ENCODE data around the gene RAB25. TPM values are rescaled to one million over a fixed set of nuclear protein-coding genes. Genes with fewer than 3 reads are reported as not detected.

RAB25 gene
- total RNA-seq, 2 experiments from 2014 or later = not detected

GRCh38 chr1:156106624-156107488 lies 45.9 kb downstream of the RAB25 start:
- Histone ChIP-seq H4K20me1 (ENCODE audit: insufficient read depth, low read length) (no peaks in the 10 kb centered on the region), H3K4me2 (ENCODE audit: low read length) (no peak overlapping the region), H3K9me3 (ENCODE audit: low read length) (no peaks in the 10 kb centered on the region), H3K4me1 (ENCODE audit: insufficient read depth, low read length, poor library complexity, severe bottlenecking) (peaks cover 11% of the 10 kb centered on the region), H3K4me3 (ENCODE audit: low read depth, low read length, poor library complexity, severe bottlenecking) (no peak overlapping the region), H3K36me3 (ENCODE audit: insufficient read depth, low read length) (no peaks in the 10 kb centered on the region), H2AFZ (ENCODE audit: low read length) (no peak overlapping the region), H3K79me2 (ENCODE audit: insufficient read depth, low read depth, low read length) (no peaks in the 10 kb centered on the region), H3K27ac (ENCODE audit: low read depth, low read length, poor library complexity, severe bottlenecking) (no peak overlapping the region), H3K9me2 (ENCODE audit: insufficient read depth, low read length) (no peaks in the 10 kb centered on the region)
- ChIA-PET CTCF (ENCODE audit: unreplicated experiment) (no interaction called here), POLR2A (interaction anchor here (0.6 kb wide), 1 partner anchor 15 kb away, joined by 4 read pairs; no protein-coding TSS in a partner anchor)
- intact Hi-C loops (cut with micrococcal nuclease; ENCODE audit: unreplicated experiment) = no loop called here
- no TSS peak for BruUV-seq (replicated peaks)
- no peak for DNase-seq (ENCODE audit: low spot score)
- TF ChIP-seq EZH2phosphoT487 (IDR thresholded peaks at IDR 0.05; ENCODE audit: borderline replicate concordance, low read depth, low read length) = no peak
- TF ChIP-seq, protein P1, sequence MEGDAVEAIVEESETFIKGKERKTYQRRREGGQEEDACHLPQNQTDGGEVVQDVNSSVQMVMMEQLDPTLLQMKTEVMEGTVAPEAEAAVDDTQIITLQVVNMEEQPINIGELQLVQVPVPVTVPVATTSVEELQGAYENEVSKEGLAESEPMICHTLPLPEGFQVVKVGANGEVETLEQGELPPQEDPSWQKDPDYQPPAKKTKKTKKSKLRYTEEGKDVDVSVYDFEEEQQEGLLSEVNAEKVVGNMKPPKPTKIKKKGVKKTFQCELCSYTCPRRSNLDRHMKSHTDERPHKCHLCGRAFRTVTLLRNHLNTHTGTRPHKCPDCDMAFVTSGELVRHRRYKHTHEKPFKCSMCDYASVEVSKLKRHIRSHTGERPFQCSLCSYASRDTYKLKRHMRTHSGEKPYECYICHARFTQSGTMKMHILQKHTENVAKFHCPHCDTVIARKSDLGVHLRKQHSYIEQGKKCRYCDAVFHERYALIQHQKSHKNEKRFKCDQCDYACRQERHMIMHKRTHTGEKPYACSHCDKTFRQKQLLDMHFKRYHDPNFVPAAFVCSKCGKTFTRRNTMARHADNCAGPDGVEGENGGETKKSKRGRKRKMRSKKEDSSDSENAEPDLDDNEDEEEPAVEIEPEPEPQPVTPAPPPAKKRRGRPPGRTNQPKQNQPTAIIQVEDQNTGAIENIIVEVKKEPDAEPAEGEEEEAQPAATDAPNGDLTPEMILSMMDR (conservative IDR thresholded peaks at IDR 0.05; ENCODE audit: low read length) = no peak

GRCh38 chr1:156108057-156108456 lies 47.1 kb downstream of the RAB25 start:
- Histone ChIP-seq H3K4me2 (ENCODE audit: low read length) (no peak overlapping the region), H3K9me3 (ENCODE audit: low read length) (no peaks in the 10 kb centered on the region), H3K9me2 (ENCODE audit: insufficient read depth, low read length) (no peaks in the 10 kb centered on the region), H3K27ac (ENCODE audit: low read depth, low read length, poor library complexity, severe bottlenecking) (no peak overlapping the region), H2AFZ (ENCODE audit: low read length) (no peak overlapping the region), H3K4me1 (ENCODE audit: insufficient read depth, low read length, poor library complexity, severe bottlenecking) (peaks cover 11% of the 10 kb centered on the region), H4K20me1 (ENCODE audit: insufficient read depth, low read length) (no peaks in the 10 kb centered on the region), H3K36me3 (ENCODE audit: insufficient read depth, low read length) (no peaks in the 10 kb centered on the region), H3K4me3 (ENCODE audit: low read depth, low read length, poor library complexity, severe bottlenecking) (no peak overlapping the region), H3K79me2 (ENCODE audit: insufficient read depth, low read depth, low read length) (no peaks in the 10 kb centered on the region)
- TF ChIP-seq EZH2phosphoT487 (IDR thresholded peaks at IDR 0.05; ENCODE audit: borderline replicate concordance, low read depth, low read length) = no peak
- TF ChIP-seq, protein P1 (conservative IDR thresholded peaks at IDR 0.05; ENCODE audit: low read length) = no peak
- intact Hi-C loops (cut with micrococcal nuclease; ENCODE audit: unreplicated experiment) = no loop called here
- CTCF ChIA-PET (ENCODE audit: unreplicated experiment) = no interaction called here
- BruUV-seq (replicated peaks) = no TSS peak
- POLR2A ChIA-PET = interaction anchor here (0.6 kb wide), 1 partner anchor 34 kb away, joined by 4 read pairs; no protein-coding TSS in a partner anchor
- DNase-seq (ENCODE audit: low spot score) = no peak

GRCh38 chr1:156108664-156109241 lies 47.8 kb downstream of the RAB25 start:
- Histone ChIP-seq H3K9me3 (ENCODE audit: low read length) (no peaks in the 10 kb centered on the region), H3K4me3 (ENCODE audit: low read depth, low read length, poor library complexity, severe bottlenecking) (no peak overlapping the region), H3K4me2 (ENCODE audit: low read length) (no peak overlapping the region), H3K4me1 (ENCODE audit: insufficient read depth, low read length, poor library complexity, severe bottlenecking) (peaks cover 11% of the 10 kb centered on the region), H3K79me2 (ENCODE audit: insufficient read depth, low read depth, low read length) (no peaks in the 10 kb centered on the region), H4K20me1 (ENCODE audit: insufficient read depth, low read length) (no peaks in the 10 kb centered on the region), H2AFZ (ENCODE audit: low read length) (no peak overlapping the region), H3K9me2 (ENCODE audit: insufficient read depth, low read length) (no peaks in the 10 kb centered on the region), H3K36me3 (ENCODE audit: insufficient read depth, low read length) (no peaks in the 10 kb centered on the region), H3K27ac (ENCODE audit: low read depth, low read length, poor library complexity, severe bottlenecking) (no peak overlapping the region)
- intact Hi-C loops (cut with micrococcal nuclease; ENCODE audit: unreplicated experiment) = no loop called here
- DNase-seq (ENCODE audit: low spot score) = no peak
- ChIA-PET POLR2A (no interaction called here), CTCF (ENCODE audit: unreplicated experiment) (no interaction called here)
- TF ChIP-seq, protein P1 (conservative IDR thresholded peaks at IDR 0.05; ENCODE audit: low read length) = no peak
- TF ChIP-seq EZH2phosphoT487 (IDR thresholded peaks at IDR 0.05; ENCODE audit: borderline replicate concordance, low read depth, low read length) = no peak
- no TSS peak for BruUV-seq (replicated peaks)
